Stimulated activated CD8-positive, alpha-beta memory T cell treated with anti-CD3 and anti-CD28 coated beads, Interleukin-4, amount 100 ng/mL, for 4 hours (primary cell): ENCODE data around the gene AKNAD1.
"Not testable (repeated sequence)": the region's sequence is repeated elsewhere in the genome, so short reads cannot be mapped to it uniquely, and the experiment has no call there.

Experiments
- DNase-seq, 2 donors: peaks; one replicate each; pipeline ENCODE4 v3.0.0-alpha.2; 2020; ENCODE audit warnings: low read depth in 2 of 2, low spot score in 1 of 2

The AKNAD1 gene

GRCh38 chr1:108792420-108792819 lies 64.5 kb downstream of the AKNAD1 start:
- no peak for DNase-seq

DNA sequence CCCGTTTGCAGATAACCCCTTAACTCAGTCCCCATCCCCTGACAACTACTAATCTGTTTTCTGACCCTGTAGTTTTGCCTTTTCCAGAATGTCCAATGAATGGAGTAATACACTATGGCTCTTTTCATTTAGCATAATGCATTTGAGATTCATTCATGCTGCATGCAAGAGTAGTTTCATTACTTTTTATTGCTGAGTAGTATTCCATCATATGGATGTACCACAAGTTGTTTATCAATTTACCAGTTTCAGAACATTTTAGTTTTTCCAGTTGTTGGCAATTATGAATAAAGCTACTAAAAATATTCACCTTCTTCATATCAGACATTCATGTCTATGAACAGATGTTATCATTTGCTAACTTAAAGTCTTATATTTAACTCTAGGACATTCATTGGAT lies 65.1 kb downstream of the AKNAD1 start:
- DNase-seq, result no peak

- no peak for DNase-seq
Measured at GRCh38 chr1:108785880-108786279, 71.0 kb downstream of the AKNAD1 start.

DNA sequence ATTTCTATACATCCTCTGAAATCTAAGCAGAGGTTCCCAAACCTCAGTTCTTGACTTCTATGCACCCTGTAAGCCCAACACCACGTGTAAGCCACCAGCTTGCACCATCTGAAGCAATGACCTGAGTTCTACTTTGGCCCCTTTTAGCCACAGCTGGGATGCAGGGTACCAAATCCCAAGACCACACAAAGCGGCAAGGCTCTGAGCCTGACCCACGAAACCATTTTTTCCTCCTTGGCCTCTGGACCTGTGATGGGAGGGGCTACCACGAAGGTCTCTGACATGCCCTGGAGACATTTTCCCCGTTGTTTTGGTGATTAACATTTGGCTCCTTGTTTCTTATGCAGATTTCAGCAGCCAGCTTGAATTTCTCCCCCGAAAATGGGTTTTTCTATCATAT lies 71.6 kb downstream of the AKNAD1 start:
- no peak for DNase-seq

DNA sequence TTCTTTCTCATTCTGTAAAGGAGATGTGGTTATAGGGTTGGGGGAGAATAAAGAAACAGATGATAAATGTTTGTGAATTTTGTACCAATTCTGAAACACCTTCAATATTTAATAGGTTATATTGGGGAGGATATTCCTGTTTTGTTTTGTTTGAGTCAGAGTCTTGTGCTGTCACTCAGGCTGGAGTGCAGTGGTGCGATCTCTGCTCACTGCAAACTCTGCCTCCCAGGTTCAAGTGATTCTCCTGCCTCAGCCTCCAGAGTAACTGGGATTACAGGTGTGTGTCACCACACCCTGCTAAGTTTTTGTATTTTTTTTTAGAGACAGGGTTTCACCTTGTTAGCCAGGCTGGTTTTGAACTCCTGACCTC lies 75.3 kb downstream of the AKNAD1 start:
- DNase-seq, result not testable (repeated sequence)

DNA sequence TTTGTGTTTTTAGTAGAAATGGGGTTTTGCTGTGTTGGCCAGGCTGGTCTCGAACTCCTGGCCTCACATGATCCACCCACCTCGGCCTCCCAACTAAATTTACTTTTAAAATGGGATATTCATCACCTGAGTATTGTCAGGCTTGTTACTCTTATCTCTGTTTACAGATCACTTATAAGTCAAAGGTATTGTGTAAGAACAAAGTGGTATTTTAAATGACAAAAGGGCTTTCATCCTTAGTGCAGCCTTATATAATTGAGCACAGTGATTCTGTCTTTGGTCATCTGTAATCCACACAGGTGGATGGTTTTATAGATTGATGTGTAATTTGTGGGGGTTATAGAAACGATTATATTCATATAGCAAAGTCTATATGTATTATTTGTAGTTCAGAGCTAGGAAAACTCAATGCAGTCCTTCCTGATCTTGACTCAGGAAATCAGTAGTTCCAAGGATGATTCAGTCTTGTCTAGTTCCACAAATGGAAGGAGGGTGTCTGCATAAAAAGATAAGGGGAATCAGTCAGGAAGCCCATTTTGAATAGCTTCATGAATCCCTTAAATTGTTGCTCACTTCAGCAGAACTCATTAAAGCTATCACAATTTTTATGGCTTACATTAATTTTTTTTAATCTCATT lies 75.8 kb downstream of the AKNAD1 start:
- no peak for DNase-seq

DNA sequence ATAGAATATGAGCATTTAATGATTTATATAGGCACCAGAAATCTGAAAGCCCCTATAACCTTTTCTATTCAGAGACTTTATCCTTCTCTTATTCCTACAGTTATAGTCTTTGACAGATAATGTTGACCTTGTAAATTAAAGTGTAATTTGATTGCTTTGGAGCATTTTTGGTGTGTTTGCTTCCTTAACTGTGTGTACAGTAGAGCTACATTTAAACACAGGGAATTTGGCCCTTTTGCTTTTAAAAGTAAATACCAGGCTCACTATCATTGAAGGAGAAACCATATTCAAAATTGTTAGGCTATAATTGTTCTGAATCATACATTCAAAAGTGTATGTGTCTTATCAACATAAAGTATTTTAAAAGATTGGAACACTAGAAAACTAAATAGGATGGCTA lies 77.4 kb downstream of the AKNAD1 start:
- no peak for DNase-seq

GRCh38 chr1:108777839-108778238 lies 79.1 kb downstream of the AKNAD1 start:
- DNase-seq, result no peak

DNA sequence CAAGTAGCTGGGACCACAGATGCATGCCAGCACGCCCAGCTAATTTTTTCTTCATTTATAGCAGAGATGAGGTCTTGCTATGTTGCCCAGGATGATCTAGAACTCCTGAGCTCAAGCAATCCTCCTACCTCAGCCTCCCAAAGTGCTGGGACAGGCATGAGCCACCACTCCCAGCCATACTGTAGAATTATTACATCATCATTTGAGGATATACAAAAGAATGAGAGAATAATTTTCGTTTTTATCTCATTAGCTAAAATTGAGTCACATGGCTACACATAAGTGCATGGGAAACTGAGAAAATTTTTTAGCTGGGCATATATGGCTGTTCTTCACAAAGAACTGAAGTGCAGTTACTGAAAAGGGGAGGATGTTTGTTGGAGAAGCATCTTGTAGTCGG lies 89.2 kb downstream of the AKNAD1 start:
- DNase-seq, result no peak

DNA sequence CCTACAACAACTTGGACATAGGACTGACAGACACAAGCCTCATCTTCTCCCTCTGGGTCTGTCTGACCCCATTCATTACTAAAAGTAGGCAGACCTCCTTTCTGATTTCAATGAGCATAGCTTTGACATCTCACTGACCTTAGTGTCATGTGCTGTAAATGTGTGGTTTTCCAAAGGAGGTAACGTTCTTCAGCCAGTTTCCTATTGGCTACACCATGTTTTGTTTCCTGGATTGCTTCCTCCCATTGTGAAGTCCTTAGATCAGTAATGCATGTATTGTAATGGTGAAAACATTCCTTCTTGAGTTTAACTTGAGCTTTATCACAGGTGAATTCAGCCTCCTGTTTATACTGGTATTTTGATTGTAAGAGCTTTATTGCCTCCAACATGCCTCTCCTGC lies 89.8 kb downstream of the AKNAD1 start:
- no peak for DNase-seq
